PFSK-1 (cell line): ENCODE measurements around the gene INTS3.

Experiments used
- FOXP2 ChIP-seq: optimal IDR thresholded peaks from 2 replicates; pipeline ENCODE3; 2011; ENCODE audit warnings: borderline replicate concordance, control low read depth, inconsistent platforms; ENCODE audit not compliant: insufficient read depth; ENCODE audit errors: extremely low read length, extremely low read depth
- POLR2AphosphoS5 ChIP-seq: IDR thresholded peaks from 2 replicates; pipeline ENCODE4 v1.6.1; 2012; ENCODE audit warnings: low read depth, mild to moderate bottlenecking, control low read depth, low read length, moderate library complexity
- REST ChIP-seq, 2 experiments: IDR thresholded peaks; 2 replicates each; pipeline versions ENCODE4 v1.6.1 to v1.8.0; 2011 to 2012; ENCODE audit warnings: low read depth in 2 of 2, low read length in 2 of 2, control low read depth in 1 of 2, inconsistent platforms in 1 of 2, mild to moderate bottlenecking in 1 of 2, moderate library complexity in 1 of 2; ENCODE audit not compliant: insufficient read depth in 1 of 2
- SIN3A ChIP-seq: IDR thresholded peaks from 2 replicates; pipeline ENCODE4 v1.6.1; 2012; ENCODE audit warnings: mild to moderate bottlenecking, low read length, moderate library complexity, borderline replicate concordance; ENCODE audit not compliant: insufficient read depth
- TAF1 ChIP-seq: IDR thresholded peaks from 2 replicates; pipeline ENCODE4 v1.6.1; 2012; ENCODE audit warnings: low read length, control low read depth, borderline replicate concordance; ENCODE audit not compliant: insufficient read depth

- TF ChIP-seq SIN3A (no peak), REST (IDR thresholded peaks at IDR 0.05; ENCODE audit: insufficient read depth in 1 of 2, low read depth in 2 of 2, low read length in 2 of 2) (no peak), POLR2AphosphoS5 (no peak), TAF1 (no peak), FOXP2 (no peak)
Measured at GRCh38 chr1:153798468-153798780, 70.6 kb downstream of the INTS3 start.
